Hepatocyte (in vitro differentiated cells): ENCODE data around the gene CHTOP. TPM values are rescaled to one million over a fixed set of nuclear protein-coding genes. Genes with fewer than 3 reads are reported as not detected.

Experiments
- DNase-seq: peaks from one replicate; pipeline ENCODE4 v3.0.0-alpha.2; 2016; ENCODE audit warnings: low spot score
- H2AFZ ChIP-seq: fragments of 200-600 bp; sonication (generic); 2 replicates; pipeline ENCODE4 v1.6.0; 2016; ENCODE audit warnings: antibody characterized with exemption, mild to moderate bottlenecking
- H3K27ac ChIP-seq: fragments of 200-600 bp; sonication (generic); 2 replicates; pipeline ENCODE4 v1.5.1; 2016; ENCODE audit warnings: mild to moderate bottlenecking
- H3K27me3 ChIP-seq: fragments of 200-600 bp; sonication (generic); 2 replicates; pipeline ENCODE4 v1.6.1; 2016
- H3K36me3 ChIP-seq: fragments of 200-600 bp; sonication (generic); replicated peaks from 2 replicates; pipeline ENCODE4 v1.5.1; 2016; ENCODE audit warnings: low read depth; ENCODE audit not compliant: insufficient read depth
- H3K4me1 ChIP-seq: fragments of 200-600 bp; sonication (generic); 2 replicates; pipeline ENCODE4 v1.5.1; 2016; ENCODE audit warnings: mild to moderate bottlenecking, moderate library complexity; ENCODE audit not compliant: insufficient read depth
- H3K4me2 ChIP-seq: fragments of 200-600 bp; sonication (generic); 2 replicates; pipeline ENCODE4 v1.6.0; 2016
- H3K4me3 ChIP-seq: fragments of 200-600 bp; sonication (generic); 2 replicates; pipeline ENCODE4 v1.5.1; 2016; ENCODE audit warnings: mild to moderate bottlenecking
- H3K79me2 ChIP-seq: fragments of 200-600 bp; sonication (generic); 2 replicates; pipeline ENCODE4 v1.6.0; 2017; ENCODE audit warnings: mild to moderate bottlenecking
- H3K9me2 ChIP-seq: fragments of 200-600 bp; sonication (generic); replicated peaks from 2 replicates; pipeline ENCODE4 v1.6.0; 2017; ENCODE audit warnings: mild to moderate bottlenecking; ENCODE audit not compliant: insufficient read depth
- H3K9me3 ChIP-seq: fragments of 200-600 bp; sonication (generic); 2 replicates; pipeline ENCODE4 v1.5.1; 2016; ENCODE audit warnings: low read depth, mild to moderate bottlenecking
- H4K20me1 ChIP-seq: fragments of 200-600 bp; sonication (generic); 2 replicates; pipeline ENCODE4 v1.6.0; 2016; ENCODE audit warnings: mild to moderate bottlenecking; ENCODE audit not compliant: insufficient read depth, poor library complexity, severe bottlenecking
- EZH2 ChIP-seq: fragments of 200-600 bp; sonication (generic); IDR thresholded peaks from 2 replicates; pipeline ENCODE4 v1.6.1; 2016; ENCODE audit warnings: antibody characterized with exemption, mild to moderate bottlenecking, borderline replicate concordance
- EZH2phosphoT487 ChIP-seq: fragments of 200-600 bp; sonication (generic); IDR thresholded peaks from one replicate; pipeline ENCODE4 v1.6.1; 2018; ENCODE audit warnings: antibody characterized with exemption, mild to moderate bottlenecking, low read depth, moderate library complexity; ENCODE audit not compliant: unreplicated experiment, severe bottlenecking
- WGBS: methylation state at CpG from one replicate; pipeline ENCODE4 v1.1.6; 2016; ENCODE audit warnings: low lambda C conversion rate; ENCODE audit errors: missing lambda C conversion rate; 5-methylcytosine and 5-hydroxymethylcytosine counted together
- polyA plus RNA-seq: library from polyadenylated mRNA; unstranded; fragments of >200 nt; fragmentation: Nextera tagmentation; extraction: Ambion mirVana; gene quantifications from 2 replicates; pipeline ENCODE4 v1.2.1, GENCODE V29; 2016
- total RNA-seq: library from RNA; depleted of rRNA; stranded (reverse); fragments of >200 nt; gene quantifications from 2 replicates; pipeline ENCODE4 v1.2.3, GENCODE V29; 2014
- TF ChIP-seq, protein P1 (sequence below): fragments of 200-600 bp; sonication (generic); IDR thresholded peaks from 2 replicates; pipeline ENCODE4 v1.5.1; 2016; ENCODE audit warnings: antibody characterized with exemption, mild to moderate bottlenecking; ENCODE audit not compliant: poor library complexity

The CHTOP gene
- total and polyA plus RNA-seq, 2 experiments from 2014 or later = 50.7 to 65.5 TPM

DNA sequence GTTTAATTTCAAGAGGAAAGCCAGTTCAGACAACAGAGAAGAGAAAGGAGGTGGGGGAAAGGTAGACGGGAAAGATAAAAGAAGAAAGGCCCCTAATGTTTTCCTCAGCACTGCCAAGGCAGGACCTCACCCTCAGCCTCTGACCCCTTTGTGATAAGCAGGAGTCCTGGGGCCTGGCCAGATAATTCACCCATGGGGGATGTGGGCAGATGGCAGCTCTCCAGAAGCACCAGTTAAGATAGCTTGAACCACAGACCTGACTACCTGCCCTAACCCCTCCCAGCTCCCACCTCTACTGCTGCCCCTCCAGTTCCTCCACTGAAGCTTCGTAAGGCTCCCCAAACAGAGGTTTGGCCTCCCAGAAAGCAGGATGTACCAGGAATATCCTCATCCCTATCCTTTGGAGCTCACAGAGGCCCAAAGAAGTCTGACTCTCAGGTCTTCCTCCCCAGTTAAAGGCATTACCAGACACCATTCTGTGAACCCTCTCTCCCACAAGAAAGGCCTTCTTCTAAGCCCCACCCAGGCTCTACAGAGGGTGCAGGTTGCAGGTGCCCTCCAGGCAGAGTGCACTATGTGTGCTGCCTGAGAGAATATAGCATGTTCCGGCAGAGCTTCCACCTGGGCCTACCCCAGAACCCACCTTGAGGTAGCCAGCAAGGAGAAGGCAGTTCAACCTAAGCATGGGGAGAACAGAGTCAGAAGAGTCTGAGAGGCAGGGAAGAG, 15.4 kb downstream of the CHTOP start:
- DNase-seq = peak; percentile 11

DNA sequence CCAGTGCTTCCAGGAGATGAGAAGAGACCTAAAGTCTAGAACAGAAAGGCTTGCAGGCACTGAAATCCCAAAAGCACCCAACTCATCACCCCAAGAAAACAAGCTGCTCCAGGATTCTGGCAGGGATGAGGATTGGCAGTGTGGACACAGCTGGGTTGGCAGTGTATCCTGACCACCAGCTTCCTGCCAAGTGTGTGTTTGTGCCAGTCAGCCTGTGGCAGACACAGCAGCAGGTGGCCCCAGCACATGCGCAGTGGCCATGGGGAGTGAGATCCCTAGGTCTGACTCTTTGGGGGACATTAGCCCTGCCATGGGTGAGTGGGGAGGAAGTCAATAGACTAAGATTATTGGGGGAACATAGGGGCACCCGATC, 16.0 kb downstream of the CHTOP start:
- Histone ChIP-seq H3K9me3 (no peaks in the 10 kb centered on the region), H3K79me2 (peaks cover 3% of the 10 kb centered on the region), H3K9me2 (no peaks in the 10 kb centered on the region), H3K4me1 (peaks cover 2% of the 10 kb centered on the region), H2AFZ (no peak overlapping the region), H3K36me3 (peaks cover 8% of the 10 kb centered on the region), H4K20me1 (no peaks in the 10 kb centered on the region), H3K27ac (no peak overlapping the region), H3K4me2 (no peak overlapping the region), H3K27me3 (no peaks in the 10 kb centered on the region), H3K4me3 (no peak overlapping the region)
- no peak for DNase-seq
- WGBS = 93% methylated on average over 2 of the region's 2 CpGs
- TF ChIP-seq, protein P1, sequence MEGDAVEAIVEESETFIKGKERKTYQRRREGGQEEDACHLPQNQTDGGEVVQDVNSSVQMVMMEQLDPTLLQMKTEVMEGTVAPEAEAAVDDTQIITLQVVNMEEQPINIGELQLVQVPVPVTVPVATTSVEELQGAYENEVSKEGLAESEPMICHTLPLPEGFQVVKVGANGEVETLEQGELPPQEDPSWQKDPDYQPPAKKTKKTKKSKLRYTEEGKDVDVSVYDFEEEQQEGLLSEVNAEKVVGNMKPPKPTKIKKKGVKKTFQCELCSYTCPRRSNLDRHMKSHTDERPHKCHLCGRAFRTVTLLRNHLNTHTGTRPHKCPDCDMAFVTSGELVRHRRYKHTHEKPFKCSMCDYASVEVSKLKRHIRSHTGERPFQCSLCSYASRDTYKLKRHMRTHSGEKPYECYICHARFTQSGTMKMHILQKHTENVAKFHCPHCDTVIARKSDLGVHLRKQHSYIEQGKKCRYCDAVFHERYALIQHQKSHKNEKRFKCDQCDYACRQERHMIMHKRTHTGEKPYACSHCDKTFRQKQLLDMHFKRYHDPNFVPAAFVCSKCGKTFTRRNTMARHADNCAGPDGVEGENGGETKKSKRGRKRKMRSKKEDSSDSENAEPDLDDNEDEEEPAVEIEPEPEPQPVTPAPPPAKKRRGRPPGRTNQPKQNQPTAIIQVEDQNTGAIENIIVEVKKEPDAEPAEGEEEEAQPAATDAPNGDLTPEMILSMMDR = no peak

More for the DNA sequence above, 15.4 kb downstream of the CHTOP start:
- Histone ChIP-seq H3K4me1 (peaks cover 7% of the 10 kb centered on the region), H3K27ac (no peak overlapping the region), H2AFZ (no peak overlapping the region), H4K20me1 (no peaks in the 10 kb centered on the region), H3K4me2 (no peak overlapping the region), H3K27me3 (no peaks in the 10 kb centered on the region), H3K9me2 (no peaks in the 10 kb centered on the region), H3K9me3 (no peaks in the 10 kb centered on the region), H3K36me3 (peaks cover 8% of the 10 kb centered on the region), H3K4me3 (no peak overlapping the region), H3K79me2 (peaks cover 3% of the 10 kb centered on the region)
- 63% methylated on average over 3 of the region's 3 CpGs for WGBS
- TF ChIP-seq EZH2phosphoT487 (no peak), EZH2 (no peak)
- TF ChIP-seq, protein P1 = no peak

DNA sequence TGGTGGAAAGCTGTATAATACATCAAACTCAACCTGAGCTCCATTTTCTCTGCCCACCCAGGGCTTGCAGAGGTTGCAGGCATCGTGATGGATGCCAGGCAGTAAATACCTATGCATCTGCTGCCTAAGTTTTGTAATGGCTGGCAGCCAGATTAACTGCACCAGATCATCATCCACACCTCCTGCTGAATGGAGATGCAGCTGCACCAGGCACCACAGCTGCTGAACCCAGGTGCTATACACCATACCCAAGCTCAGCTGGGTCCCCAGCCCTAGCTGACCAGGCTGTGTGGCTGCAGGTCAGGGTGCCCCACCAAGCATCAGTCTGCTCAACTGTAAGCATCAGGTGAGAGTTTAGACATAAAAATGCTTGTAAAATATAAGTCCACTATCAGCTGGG, 17.9 kb downstream of the CHTOP start:
- H3K27ac ChIP-seq = no peak overlapping the region
- no peaks in the 10 kb centered on the region for H4K20me1 ChIP-seq
- no peaks in the 10 kb centered on the region for H3K9me3 ChIP-seq
- H3K4me1 ChIP-seq = no peaks in the 10 kb centered on the region
- 81% methylated on average over 1 of the region's 1 CpG for WGBS
- H3K4me3 ChIP-seq = no peak overlapping the region
- DNase-seq = no peak
- no peaks in the 10 kb centered on the region for H3K79me2 ChIP-seq
- no peaks in the 10 kb centered on the region for H3K27me3 ChIP-seq
- no peaks in the 10 kb centered on the region for H3K36me3 ChIP-seq
- H3K9me2 ChIP-seq = no peaks in the 10 kb centered on the region
- H3K4me2 ChIP-seq = no peak overlapping the region
- no peak overlapping the region for H2AFZ ChIP-seq
- no peak for TF ChIP-seq EZH2
- TF ChIP-seq EZH2phosphoT487 = no peak
- TF ChIP-seq, protein P1 = no peak
